GM19455 (cell line): Measurements from ENCODE around the gene GFY.
A peak's percentile ranks its signal among the peaks of the same experiment; 100 is the strongest.
"Not testable (repeated sequence)": the region's sequence is repeated elsewhere in the genome, so short reads cannot be mapped to it uniquely, and the experiment has no call there.

Experiments used
- ATAC-seq: cut with Tn5 transposase; IDR thresholded peaks from one replicate; pipeline ENCODE4 v1.9.1; 2021; ENCODE audit not compliant: unreplicated experiment

The GFY gene

GRCh38 chr19:49468746-49469447, 43.7 kb downstream of the GFY start:
- peak; percentile 60 for ATAC-seq

GRCh38 chr19:49469828-49470614, 44.8 kb downstream of the GFY start:
- ATAC-seq: no peak

GRCh38 chr19:49470615-49470978, 45.4 kb downstream of the GFY start:
- no peak for ATAC-seq

GRCh38 chr19:49472936-49473335, 47.7 kb downstream of the GFY start:
- ATAC-seq: no peak

GRCh38 chr19:49473501-49473867, 48.3 kb downstream of the GFY start:
- ATAC-seq: not testable (repeated sequence)

- no peak for ATAC-seq
These were observed 48.8 kb downstream of the GFY start, which contains the start of gene FLT3LG for GRCh38 chr19:49473868-49474541. TSS of gene FLT3LG (plus strand) at chr19:49474215. CDS start at chr19:49474640, 425 bp downstream.

GRCh38 chr19:49474542-49474924, 49.3 kb downstream of the GFY start:
- ATAC-seq: no peak

GRCh38 chr19:49475191-49475917, 50.2 kb downstream of the GFY start:
- no peak for ATAC-seq

GRCh38 chr19:49475995-49476880, 51.0 kb downstream of the GFY start:
- no peak for ATAC-seq
